Aorta (tissue), 5 donors: ENCODE data around the gene RBM19. TPM values are rescaled to one million over a fixed set of nuclear protein-coding genes. Genes with fewer than 3 reads are reported as not detected.
A peak's percentile ranks its signal among the peaks of the same experiment; 100 is the strongest.

Experiments
- ATAC-seq: fragments of 200-7000 bp; cut with Tn5 transposase; one replicate; pipeline ENCODE4 v1.9.1; 2022; ENCODE audit warnings: moderate library complexity; ENCODE audit not compliant: low FRiP score
- DNase-seq, 2 donors: peaks; one replicate each; pipeline ENCODE4 v3.0.0-alpha.2; 2020
- H3K27ac ChIP-seq, 2 donors: one replicate each; pipeline ENCODE4 v1.5.1; 2013; ENCODE audit warnings: low read length in 2 of 2, mild to moderate bottlenecking in 2 of 2, moderate library complexity in 2 of 2, control low read depth in 1 of 2, inconsistent platforms in 1 of 2, low read depth in 1 of 2
- H3K27me3 ChIP-seq, 2 donors: one replicate each; pipeline ENCODE4 v1.6.1; 2013; ENCODE audit warnings: control low read depth in 1 of 2, low read length in 1 of 2, mild to moderate bottlenecking in 1 of 2, moderate library complexity in 1 of 2; ENCODE audit not compliant: insufficient read depth in 2 of 2, control insufficient read depth in 1 of 2
- H3K36me3 ChIP-seq, 2 donors: one replicate each; pipeline ENCODE4 v1.6.1; 2013; ENCODE audit warnings: control low read depth in 1 of 2, low read length in 1 of 2, mild to moderate bottlenecking in 1 of 2; ENCODE audit not compliant: insufficient read depth in 2 of 2, control insufficient read depth in 1 of 2
- H3K4me1 ChIP-seq, 2 donors: one replicate each; pipeline ENCODE4 v1.6.1; 2013; ENCODE audit warnings: low read length in 2 of 2, control low read depth in 1 of 2, mild to moderate bottlenecking in 1 of 2, moderate library complexity in 1 of 2; ENCODE audit not compliant: insufficient read depth in 2 of 2, control insufficient read depth in 1 of 2
- H3K4me3 ChIP-seq, 2 donors: one replicate each; pipeline ENCODE4 v1.5.1; 2013; ENCODE audit warnings: low read length in 2 of 2, control low read depth in 1 of 2, mild to moderate bottlenecking in 1 of 2
- H3K9me3 ChIP-seq: one replicate; pipeline ENCODE4 v1.6.1; 2013; ENCODE audit warnings: mild to moderate bottlenecking, low read length; ENCODE audit not compliant: control insufficient read depth
- whole genome bisulfite sequencing, 2 donors: extraction: QIAGEN DNeasy Blood & Tissue Kit; methylation state at CpG; one replicate each; pipeline ENCODE4 v1.1.7; 2013; 5-methylcytosine and 5-hydroxymethylcytosine counted together
- intact Hi-C, 2 donors: fragments of 100-400 bp; cut with DNase I; formaldehyde crosslinking; loops; one replicate each; pipeline versions ENCODE4 v1.14.2 to v1.15.0; 2022
- polyA plus RNA-seq, 2 donors: library from polyadenylated mRNA; stranded (reverse); fragments of 200-250 nt; gene quantifications; one replicate each; pipeline ENCODE4 v1.2.3, GENCODE V29; 2013
- total RNA-seq, 2 donors: library from RNA; stranded (reverse); fragmentation: NEBNext Ultra II Directional; extraction: Animal tissue kit (Norgen Biotek cat#: 25700); gene quantifications; one replicate each; pipeline ENCODE4 v1.2.1, GENCODE V29; 2021
- donor health status: healthy with polysubstance abuse.
- donor health status: Bipolar disorder and iron deficiency.
- donor health status: DM: no; HTN: no; CAD: no.
- donor health status: DM: no; HTN: no; CAD: no.
- donor health status: DM: yes; HTN: yes; CAD: no.

RBM19 gene
- total and polyA plus RNA-seq, 4 donors: 5.6 to 31.8 (median 26.0) TPM

DNA sequence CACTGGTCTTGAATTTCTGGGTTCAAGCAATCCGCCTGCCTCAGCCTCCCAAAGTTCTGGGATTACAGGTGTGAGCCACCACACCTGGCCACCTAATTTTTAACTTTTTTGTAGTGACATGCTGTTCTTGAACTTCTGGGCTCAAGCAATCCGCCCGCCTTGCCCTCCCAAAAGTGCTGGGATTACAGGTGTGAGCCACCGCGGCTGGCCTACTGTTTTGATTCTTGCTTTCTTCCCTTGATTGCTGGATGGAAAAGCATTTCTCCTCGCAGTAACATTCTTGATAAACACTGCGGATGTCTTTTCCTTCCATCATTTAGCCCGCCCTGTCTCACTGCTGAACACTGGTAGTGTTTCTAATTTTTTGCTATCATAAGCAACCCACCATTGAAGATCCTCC lies 72.9 kb downstream of the RBM19 start:
- no peak overlapping the region for H3K27ac ChIP-seq
- intact Hi-C loops: no loop called here
- H3K9me3 ChIP-seq: no peaks in the 10 kb centered on the region
- H3K27me3 ChIP-seq: no peaks in the 10 kb centered on the region
- DNase-seq: no peak
- peaks cover 0 to 3% of the 10 kb centered on the region in 2 donors for H3K36me3 ChIP-seq
- H3K4me3 ChIP-seq: no peak overlapping the region
- no peaks in the 10 kb centered on the region for H3K4me1 ChIP-seq
- ATAC-seq: no peak
- 97 to 98% methylated on average over 8 of the region's 8 CpGs for WGBS, 2 donors

DNA sequence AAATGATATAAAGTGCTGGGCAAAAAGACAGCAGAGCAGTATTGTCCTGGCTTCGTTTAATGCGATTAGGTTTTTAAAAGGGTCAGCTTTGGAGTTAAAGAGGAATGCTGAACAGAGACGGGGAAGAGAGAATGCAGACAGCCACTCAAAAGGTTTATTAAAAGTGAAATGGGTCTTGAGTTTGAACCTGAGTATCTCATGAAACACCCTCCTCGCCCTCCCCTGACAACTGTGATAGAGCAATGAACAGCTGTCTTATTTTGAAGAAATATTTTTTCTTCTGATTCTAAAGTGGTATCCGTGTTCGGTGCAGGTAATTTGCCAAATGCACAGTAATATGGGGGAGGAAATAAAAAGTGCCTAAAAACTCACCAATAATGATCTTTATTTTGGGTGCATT lies 73.6 kb downstream of the RBM19 start:
- ATAC-seq: no peak
- H3K4me3 ChIP-seq: no peak overlapping the region
- no peak for DNase-seq
- H3K27ac ChIP-seq: no peak overlapping the region
- intact Hi-C loops: no loop called here
- no peaks in the 10 kb centered on the region for H3K9me3 ChIP-seq
- H3K4me1 ChIP-seq: no peaks in the 10 kb centered on the region
- H3K27me3 ChIP-seq: no peaks in the 10 kb centered on the region
- WGBS, 2 donors: 83 to 91% methylated on average over 6 of the region's 6 CpGs
- H3K36me3 ChIP-seq: peaks cover 0 to 3% of the 10 kb centered on the region in 2 donors

DNA sequence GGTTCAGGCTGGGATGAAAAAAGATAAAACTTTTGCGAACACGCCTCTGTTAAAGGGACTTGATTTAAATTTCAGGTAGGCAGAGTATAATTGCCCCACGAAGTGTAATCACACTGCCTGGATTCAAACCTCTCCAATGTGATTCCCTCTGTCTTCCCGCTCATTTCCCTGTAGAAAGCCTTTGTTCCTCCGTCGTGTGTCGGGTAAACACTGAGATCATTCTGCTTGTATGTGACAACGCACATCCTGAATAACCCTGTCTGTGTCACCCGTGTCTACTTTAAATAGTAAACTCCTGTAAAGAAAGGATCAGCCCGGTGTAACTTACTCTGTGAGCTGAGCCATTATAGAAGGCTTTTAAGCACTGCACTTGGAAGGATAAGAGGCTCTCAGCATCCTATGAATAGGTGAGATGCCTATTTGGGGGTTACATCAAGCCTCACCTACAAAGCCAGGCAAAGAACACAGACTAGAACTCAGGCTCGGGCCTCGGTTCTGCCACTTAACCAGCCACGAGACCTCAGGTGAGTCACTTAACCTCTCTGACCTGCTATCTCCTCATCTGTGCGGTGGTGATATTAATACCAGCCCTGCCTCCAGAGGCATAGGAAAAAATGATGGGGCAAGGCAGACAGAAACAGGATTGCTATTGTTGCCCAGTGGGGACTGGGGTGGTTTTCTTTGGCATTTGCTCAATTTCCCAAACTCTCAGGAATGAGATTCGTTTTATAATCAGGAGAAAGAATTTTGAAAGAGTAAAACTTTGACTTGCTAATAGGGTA lies 74.2 kb downstream of the RBM19 start:
- Histone ChIP-seq H3K9me3 (no peaks in the 10 kb centered on the region), H3K4me1 (no peaks in the 10 kb centered on the region), H3K27me3 (no peaks in the 10 kb centered on the region), H3K27ac (no peak overlapping the region), H3K36me3 (peaks cover 0 to 3% of the 10 kb centered on the region in 2 donors), H3K4me3 (no peak overlapping the region)
- no peak for ATAC-seq
- 82 to 84% methylated on average over 15 of the region's 15 CpGs for WGBS, 2 donors
- DNase-seq: no peak
- intact Hi-C loops: no loop called here

- H3K27me3 ChIP-seq: no peaks in the 10 kb centered on the region
- no peaks in the 10 kb centered on the region for H3K4me1 ChIP-seq
- 89 to 92% methylated on average over 4 of the region's 4 CpGs for whole genome bisulfite sequencing, 2 donors
- ATAC-seq (peak; percentile 55), DNase-seq (no peak)
- H3K9me3 ChIP-seq: no peaks in the 10 kb centered on the region
- H3K4me3 ChIP-seq: no peak overlapping the region
- H3K36me3 ChIP-seq: peaks cover 0 to 3% of the 10 kb centered on the region in 2 donors
- intact Hi-C loops: no loop called here
- H3K27ac ChIP-seq: no peak overlapping the region
Observed at GRCh38 chr12:113891167-113891692, 74.9 kb downstream of the RBM19 start.

- Histone ChIP-seq H3K4me3 (no peak overlapping the region), H3K36me3 (peaks cover 0 to 3% of the 10 kb centered on the region in 2 donors), H3K9me3 (no peaks in the 10 kb centered on the region), H3K27me3 (no peaks in the 10 kb centered on the region), H3K27ac (no peak overlapping the region), H3K4me1 (no peaks in the 10 kb centered on the region)
- no peak for DNase-seq
- intact Hi-C loops: no loop called here
- WGBS, 2 donors: 4 to 13% methylated on average over 23 of the region's 23 CpGs
- no peak for ATAC-seq
Observed at GRCh38 chr12:113889891-113890581, 76.1 kb downstream of the RBM19 start.

DNA sequence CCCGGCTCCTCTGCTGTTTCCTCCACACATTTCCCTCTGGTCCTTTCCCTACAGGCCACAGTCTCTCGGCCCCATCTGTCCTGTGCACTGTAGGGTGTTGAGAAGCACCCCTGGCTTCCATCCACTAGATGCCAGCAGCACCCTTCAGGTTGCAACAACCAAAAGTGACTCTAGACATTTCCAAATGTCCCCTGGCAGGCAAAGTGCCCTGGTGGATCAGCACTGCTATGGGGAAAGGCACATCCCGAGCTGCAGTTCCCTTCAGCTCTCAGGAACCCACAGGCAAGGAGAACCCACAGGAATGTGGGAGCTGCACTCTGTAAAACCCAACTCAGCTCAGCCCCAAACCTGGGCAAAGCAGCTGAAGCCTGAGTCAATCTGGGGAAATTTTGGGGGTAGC lies 77.0 kb downstream of the RBM19 start:
- intact Hi-C loops: no loop called here
- WGBS, 2 donors: 74 to 90% methylated on average over 3 of the region's 3 CpGs
- no peak for ATAC-seq

DNA sequence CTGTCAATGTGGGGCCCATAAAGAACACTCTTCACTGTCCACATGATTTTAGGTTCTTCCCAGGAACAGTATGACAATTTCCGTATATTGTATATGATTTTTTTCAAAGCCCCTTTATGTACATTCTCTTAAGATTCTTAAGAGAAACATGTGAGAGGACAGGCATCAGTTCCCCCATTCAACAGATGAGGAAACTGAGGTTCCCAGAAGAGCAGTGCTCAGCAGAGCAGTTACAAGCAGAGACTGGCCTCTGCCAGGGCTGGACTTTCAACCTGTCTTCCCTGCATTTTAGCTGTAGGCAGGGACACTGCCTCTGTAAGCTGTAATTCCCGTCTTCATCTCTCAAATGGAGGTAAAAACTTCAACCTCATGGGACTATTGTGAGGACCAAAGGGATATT lies 77.7 kb downstream of the RBM19 start:
- intact Hi-C loops: no loop called here

More for the DNA sequence above, 77.0 kb downstream of the RBM19 start:
- Histone ChIP-seq H3K4me1 (no peaks in the 10 kb centered on the region), H3K27ac (no peak overlapping the region), H3K27me3 (no peaks in the 10 kb centered on the region), H3K36me3 (peaks cover 0 to 3% of the 10 kb centered on the region in 2 donors), H3K9me3 (no peaks in the 10 kb centered on the region), H3K4me3 (no peak overlapping the region)
- no peak for DNase-seq

DNA sequence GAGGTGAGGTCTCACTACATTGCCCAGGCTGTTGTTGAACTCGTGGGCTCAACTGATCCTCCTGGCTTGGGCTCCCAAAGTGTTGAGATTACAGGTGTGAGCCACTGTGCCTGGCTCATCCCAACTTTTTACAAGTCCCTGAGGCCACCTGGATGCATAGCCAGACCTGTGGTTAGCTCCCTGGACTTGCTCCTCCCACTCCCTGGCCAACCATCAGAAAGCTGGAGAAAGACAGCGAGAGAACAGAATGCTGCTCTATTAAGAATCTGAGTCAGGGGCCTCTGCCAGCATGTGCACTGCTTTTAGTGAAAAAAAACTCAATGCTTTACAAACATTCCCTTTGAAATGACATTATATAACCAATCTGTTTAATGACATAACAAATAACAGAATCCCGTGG lies 78.2 kb downstream of the RBM19 start:
- Histone ChIP-seq H3K27ac (no peak overlapping the region), H3K27me3 (no peaks in the 10 kb centered on the region), H3K4me3 (no peak overlapping the region), H3K4me1 (no peaks in the 10 kb centered on the region), H3K9me3 (no peaks in the 10 kb centered on the region), H3K36me3 (peaks cover 0 to 3% of the 10 kb centered on the region in 2 donors)
- DNase-seq (no peak), ATAC-seq (no peak)
- WGBS, 2 donors: 97 to 98% methylated on average over 3 of the region's 3 CpGs
- intact Hi-C loops: no loop called here

More for the DNA sequence above, 77.7 kb downstream of the RBM19 start:
- 96 to 98% methylated on average over 2 of the region's 2 CpGs for WGBS, 2 donors
- Histone ChIP-seq H3K4me3 (no peak overlapping the region), H3K36me3 (peaks cover 0 to 3% of the 10 kb centered on the region in 2 donors), H3K27ac (no peak overlapping the region), H3K9me3 (no peaks in the 10 kb centered on the region), H3K4me1 (no peaks in the 10 kb centered on the region), H3K27me3 (no peaks in the 10 kb centered on the region)
- DNase-seq (no peak), ATAC-seq (no peak)
